T-helper 9 cell (primary cell): Measurements from ENCODE around the gene ROBO1.

ENCODE experiments used
- DNase-seq: peaks from one replicate; pipeline ENCODE4 v3.0.0-alpha.2; 2020

Gene ROBO1

GRCh38 chr3:79664455-79664854 lies 103.3 kb downstream of the ROBO1 start:
- DNase-seq: no peak

GRCh38 chr3:79661896-79662295 lies 105.9 kb downstream of the ROBO1 start:
- no peak for DNase-seq

- no peak for DNase-seq
Observed at GRCh38 chr3:79657076-79657475, 110.7 kb downstream of the ROBO1 start.

GRCh38 chr3:79654019-79654418 lies 113.8 kb downstream of the ROBO1 start:
- DNase-seq: no peak

- DNase-seq: no peak
Observed at GRCh38 chr3:79653266-79653830, 114.5 kb downstream of the ROBO1 start.

GRCh38 chr3:79651536-79652065 lies 116.2 kb downstream of the ROBO1 start:
- DNase-seq: no peak

- no peak for DNase-seq
Observed at GRCh38 chr3:79639855-79640254, 127.9 kb downstream of the ROBO1 start.

GRCh38 chr3:79636372-79636771 lies 131.4 kb downstream of the ROBO1 start:
- DNase-seq: no peak

- DNase-seq: no peak
Observed at GRCh38 chr3:79632842-79633241, 135.0 kb downstream of the ROBO1 start.

- DNase-seq: no peak
Observed at GRCh38 chr3:79618883-79619282, 148.9 kb downstream of the ROBO1 start.

GRCh38 chr3:79606414-79606813 lies 161.4 kb downstream of the ROBO1 start:
- DNase-seq: no peak

- DNase-seq: no peak
Observed at GRCh38 chr3:79604681-79605080, 163.1 kb downstream of the ROBO1 start.

GRCh38 chr3:79602385-79602784 lies 165.4 kb downstream of the ROBO1 start:
- DNase-seq: no peak

- no peak for DNase-seq
Observed at GRCh38 chr3:79598594-79598993, 169.2 kb downstream of the ROBO1 start.

GRCh38 chr3:79597709-79598108 lies 170.1 kb downstream of the ROBO1 start:
- no peak for DNase-seq

- DNase-seq: no peak
Observed at GRCh38 chr3:79587150-79587549, 180.6 kb downstream of the ROBO1 start.

GRCh38 chr3:79586232-79586631 lies 181.6 kb downstream of the ROBO1 start:
- DNase-seq: no peak

GRCh38 chr3:79572930-79573329 lies 194.9 kb downstream of the ROBO1 start:
- DNase-seq: no peak

- DNase-seq: no peak
Observed at GRCh38 chr3:79568938-79569337, 198.9 kb downstream of the ROBO1 start.

- DNase-seq: no peak
Observed at GRCh38 chr3:79564192-79564591, 203.6 kb downstream of the ROBO1 start.

- DNase-seq: no peak
Observed at GRCh38 chr3:79560698-79561097, 207.1 kb downstream of the ROBO1 start.

- DNase-seq: no peak
Observed at GRCh38 chr3:79558943-79559342, 208.9 kb downstream of the ROBO1 start.

GRCh38 chr3:79555655-79556054 lies 212.1 kb downstream of the ROBO1 start:
- no peak for DNase-seq

- DNase-seq: no peak
Observed at GRCh38 chr3:79551997-79552396, 215.8 kb downstream of the ROBO1 start.

- no peak for DNase-seq
Observed at GRCh38 chr3:79551321-79551892, 216.4 kb downstream of the ROBO1 start.
